PFSK-1 (cell line): ENCODE data around the gene C10orf71.

ENCODE experiments used
- FOXP2 ChIP-seq: optimal IDR thresholded peaks from 2 replicates; pipeline ENCODE3; 2011; ENCODE audit warnings: borderline replicate concordance, control low read depth, inconsistent platforms; ENCODE audit not compliant: insufficient read depth; ENCODE audit errors: extremely low read length, extremely low read depth
- POLR2AphosphoS5 ChIP-seq: IDR thresholded peaks from 2 replicates; pipeline ENCODE4 v1.6.1; 2012; ENCODE audit warnings: low read depth, mild to moderate bottlenecking, control low read depth, low read length, moderate library complexity
- SIN3A ChIP-seq: IDR thresholded peaks from 2 replicates; pipeline ENCODE4 v1.6.1; 2012; ENCODE audit warnings: mild to moderate bottlenecking, low read length, moderate library complexity, borderline replicate concordance; ENCODE audit not compliant: insufficient read depth
- TAF1 ChIP-seq: IDR thresholded peaks from 2 replicates; pipeline ENCODE4 v1.6.1; 2012; ENCODE audit warnings: low read length, control low read depth, borderline replicate concordance; ENCODE audit not compliant: insufficient read depth
- TF ChIP-seq, protein P1 (sequence below), 2 experiments: IDR thresholded peaks; 2 replicates each; pipeline versions ENCODE4 v1.6.1 to v1.8.0; 2011 to 2012; ENCODE audit warnings: low read depth in 2 of 2, low read length in 2 of 2, control low read depth in 1 of 2, inconsistent platforms in 1 of 2, mild to moderate bottlenecking in 1 of 2, moderate library complexity in 1 of 2; ENCODE audit not compliant: insufficient read depth in 1 of 2

DNA sequence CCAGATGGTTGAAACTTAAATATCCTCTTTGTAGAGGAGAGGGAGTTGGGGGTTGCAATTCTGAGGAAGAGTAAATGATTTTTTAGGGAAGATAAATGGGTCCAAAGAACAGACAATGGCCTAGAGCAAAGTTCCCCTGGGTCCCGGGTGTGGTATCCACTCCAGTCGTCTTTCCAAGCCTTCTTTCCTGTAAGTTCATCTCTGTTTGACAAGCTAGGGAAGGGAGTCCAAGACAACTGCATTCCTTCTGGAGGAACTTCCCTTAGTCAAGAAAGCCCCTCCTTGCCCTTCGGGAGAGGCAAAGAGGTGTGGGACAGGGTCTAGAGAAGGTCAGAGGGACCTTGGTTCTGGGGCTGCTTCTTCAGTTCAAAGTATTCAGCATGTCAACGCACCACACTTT lies 33.4 kb downstream of the C10orf71 start:
- TF ChIP-seq TAF1 (no peak), POLR2AphosphoS5 (no peak), FOXP2 (no peak), SIN3A (no peak)
- TF ChIP-seq, protein P1, sequence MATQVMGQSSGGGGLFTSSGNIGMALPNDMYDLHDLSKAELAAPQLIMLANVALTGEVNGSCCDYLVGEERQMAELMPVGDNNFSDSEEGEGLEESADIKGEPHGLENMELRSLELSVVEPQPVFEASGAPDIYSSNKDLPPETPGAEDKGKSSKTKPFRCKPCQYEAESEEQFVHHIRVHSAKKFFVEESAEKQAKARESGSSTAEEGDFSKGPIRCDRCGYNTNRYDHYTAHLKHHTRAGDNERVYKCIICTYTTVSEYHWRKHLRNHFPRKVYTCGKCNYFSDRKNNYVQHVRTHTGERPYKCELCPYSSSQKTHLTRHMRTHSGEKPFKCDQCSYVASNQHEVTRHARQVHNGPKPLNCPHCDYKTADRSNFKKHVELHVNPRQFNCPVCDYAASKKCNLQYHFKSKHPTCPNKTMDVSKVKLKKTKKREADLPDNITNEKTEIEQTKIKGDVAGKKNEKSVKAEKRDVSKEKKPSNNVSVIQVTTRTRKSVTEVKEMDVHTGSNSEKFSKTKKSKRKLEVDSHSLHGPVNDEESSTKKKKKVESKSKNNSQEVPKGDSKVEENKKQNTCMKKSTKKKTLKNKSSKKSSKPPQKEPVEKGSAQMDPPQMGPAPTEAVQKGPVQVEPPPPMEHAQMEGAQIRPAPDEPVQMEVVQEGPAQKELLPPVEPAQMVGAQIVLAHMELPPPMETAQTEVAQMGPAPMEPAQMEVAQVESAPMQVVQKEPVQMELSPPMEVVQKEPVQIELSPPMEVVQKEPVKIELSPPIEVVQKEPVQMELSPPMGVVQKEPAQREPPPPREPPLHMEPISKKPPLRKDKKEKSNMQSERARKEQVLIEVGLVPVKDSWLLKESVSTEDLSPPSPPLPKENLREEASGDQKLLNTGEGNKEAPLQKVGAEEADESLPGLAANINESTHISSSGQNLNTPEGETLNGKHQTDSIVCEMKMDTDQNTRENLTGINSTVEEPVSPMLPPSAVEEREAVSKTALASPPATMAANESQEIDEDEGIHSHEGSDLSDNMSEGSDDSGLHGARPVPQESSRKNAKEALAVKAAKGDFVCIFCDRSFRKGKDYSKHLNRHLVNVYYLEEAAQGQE (IDR thresholded peaks at IDR 0.05; ENCODE audit: insufficient read depth in 1 of 2, low read depth in 2 of 2, low read length in 2 of 2), result no peak
